GM23338 (cell line): ENCODE results near the gene CENPX. TPM values are rescaled to one million over a fixed set of nuclear protein-coding genes. Genes with fewer than 3 reads are reported as not detected.

Experiments used
- ATAC-seq: fragments of 200-7000 bp; cut with Tn5 transposase; 3 replicates; pipeline ENCODE4 v1.9.1; 2020
- DNase-seq: peaks from one replicate; pipeline ENCODE4 v3.0.0-alpha.2; 2015; ENCODE audit warnings: low spot score
- H2AFZ ChIP-seq: fragments of 200-600 bp; sonication (generic); 2 replicates; pipeline ENCODE4 v1.8.0; 2016; ENCODE audit warnings: antibody characterized with exemption, mild to moderate bottlenecking, moderate library complexity
- H3F3A ChIP-seq: fragments of 200-600 bp; sonication (generic); replicated peaks from 2 replicates; pipeline ENCODE4 v1.8.0; 2017; ENCODE audit warnings: antibody characterized with exemption, mixed run types, low read depth
- H3K27ac ChIP-seq: fragments of 200-600 bp; sonication (generic); 2 replicates; pipeline ENCODE4 v1.6.1; 2016; ENCODE audit warnings: low read depth
- H3K27me3 ChIP-seq: fragments of 200-600 bp; sonication (generic); 2 replicates; pipeline ENCODE4 v1.8.0; 2016; ENCODE audit warnings: mild to moderate bottlenecking, mixed run types, moderate library complexity; ENCODE audit not compliant: insufficient read depth
- H3K36me3 ChIP-seq: fragments of 200-600 bp; sonication (generic); 2 replicates; pipeline ENCODE4 v1.8.0; 2016; ENCODE audit warnings: mild to moderate bottlenecking; ENCODE audit not compliant: insufficient read depth
- H3K4me1 ChIP-seq: fragments of 200-600 bp; sonication (generic); 2 replicates; pipeline ENCODE4 v1.8.0; 2016; ENCODE audit warnings: mild to moderate bottlenecking, moderate library complexity; ENCODE audit not compliant: insufficient read depth
- H3K4me2 ChIP-seq: fragments of 200-600 bp; sonication (generic); 2 replicates; pipeline ENCODE4 v1.7.1; 2017; ENCODE audit warnings: mixed run types
- H3K4me3 ChIP-seq: fragments of 200-600 bp; sonication (generic); 2 replicates; pipeline ENCODE4 v1.6.1; 2016; ENCODE audit warnings: mixed run types
- H3K79me2 ChIP-seq: fragments of 200-600 bp; sonication (generic); replicated peaks from 2 replicates; pipeline ENCODE4 v1.8.0; 2017; ENCODE audit warnings: mild to moderate bottlenecking; ENCODE audit not compliant: insufficient read depth
- H3K9me2 ChIP-seq: fragments of 200-600 bp; sonication (generic); 2 replicates; pipeline ENCODE4 v1.8.0; 2017; ENCODE audit not compliant: insufficient read depth
- H4K20me1 ChIP-seq: fragments of 200-600 bp; sonication (generic); replicated peaks from 2 replicates; pipeline ENCODE4 v1.8.0; 2017; ENCODE audit warnings: mild to moderate bottlenecking; ENCODE audit not compliant: insufficient read depth
- H3K27ac Mint-ChIP-seq: 2 replicates; pipeline ENCODE4 v1.8.0; 2020; ENCODE audit warnings: inconsistent platforms, mild to moderate bottlenecking, moderate library complexity, mixed read lengths
- H3K27me3 Mint-ChIP-seq: 3 replicates; pipeline ENCODE4 v1.8.0; 2022; ENCODE audit warnings: low read depth, mild to moderate bottlenecking, moderate library complexity, mixed read lengths, inconsistent platforms; ENCODE audit not compliant: insufficient read depth, poor library complexity
- H3K36me3 Mint-ChIP-seq: 3 replicates; pipeline ENCODE4 v1.8.0; 2021; ENCODE audit warnings: low read depth, mild to moderate bottlenecking, inconsistent platforms, moderate library complexity, mixed read lengths
- H3K4me1 Mint-ChIP-seq: 3 replicates; pipeline ENCODE4 v1.8.0; 2020; ENCODE audit warnings: mild to moderate bottlenecking, inconsistent platforms, mixed read lengths
- H3K4me3 Mint-ChIP-seq: 3 replicates; pipeline ENCODE4 v1.8.0; 2021; ENCODE audit warnings: moderate library complexity, mild to moderate bottlenecking, inconsistent platforms, mixed read lengths
- H3K9me3 Mint-ChIP-seq: 3 replicates; pipeline ENCODE4 v1.8.0; 2020; ENCODE audit warnings: moderate library complexity, mild to moderate bottlenecking, inconsistent platforms, mixed read lengths
- CREB1 ChIP-seq: fragments of 250-450 bp; sonication (Bioruptor Pico); IDR thresholded peaks from 2 replicates; pipeline ENCODE4 v1.5.0; 2020; ENCODE audit warnings: low read depth, mild to moderate bottlenecking, moderate library complexity
- ETS1 ChIP-seq: IDR thresholded peaks from 2 replicates; pipeline ENCODE4 v1.6.1; 2016; ENCODE audit warnings: antibody characterized with exemption
- POLR2AphosphoS5 ChIP-seq: IDR thresholded peaks from 2 replicates; pipeline ENCODE4 v1.6.1; 2016; ENCODE audit warnings: antibody characterized with exemption, low read depth
- REST ChIP-seq: IDR thresholded peaks from one replicate; pipeline ENCODE4 v1.6.1; 2018; ENCODE audit warnings: antibody characterized with exemption; ENCODE audit not compliant: unreplicated experiment
- STAT1 ChIP-seq: IDR thresholded peaks from one replicate; pipeline ENCODE4 v1.6.1; 2016; ENCODE audit warnings: antibody characterized with exemption; ENCODE audit not compliant: unreplicated experiment
- ZNF331 ChIP-seq: fragments of 250-450 bp; sonication (Bioruptor Pico); IDR thresholded peaks from 2 replicates; pipeline ENCODE4 v1.5.0; 2020; ENCODE audit warnings: low read depth, mild to moderate bottlenecking, moderate library complexity
- ZNF462 ChIP-seq: fragments of 250-450 bp; sonication (Bioruptor Pico); IDR thresholded peaks from 2 replicates; pipeline ENCODE4 v1.5.0; 2020; ENCODE audit warnings: mild to moderate bottlenecking, moderate library complexity
- polyA plus RNA-seq: library from polyadenylated mRNA; unstranded; fragments of >200 nt; fragmentation: Nextera tagmentation; extraction: Ambion mirVana; gene quantifications from 2 replicates; pipeline ENCODE4 v1.2.1, GENCODE V29; 2016
- total RNA-seq: library from RNA; depleted of rRNA; stranded (reverse); fragments of >200 nt; shearing (Covaris generic); gene quantifications from 2 replicates; pipeline ENCODE4 v1.2.3, GENCODE V29; 2014

The CENPX gene
- total and polyA plus RNA-seq, 2 experiments from 2014 or later: 114 to 157 TPM

GRCh38 chr17:82051776-82052637 lies 29.3 kb upstream of the CENPX start, which contains the start of the genes GPS1 and RFNG:
GPS1 (plus strand) TSS chr17:82051898; CDS start chr17:82051932, 34 bp downstream.
RFNG (minus strand) TSS chr17:82051811; CDS start chr17:82051766, 45 bp downstream.
- TF ChIP-seq ZNF462 (CRISPR knock-in tag) (no peak), STAT1 (no peak), REST (no peak), ETS1 (peak; percentile 62), POLR2AphosphoS5 (peak; percentile 50; the same call in 1 of the 2 replicates), ZNF331 (CRISPR knock-in tag) (no peak), CREB1 (CRISPR knock-in tag) (0 out of 2 replicates have a peak, but pooled peaks have one; percentile 62)
- ATAC-seq (peak; percentile 50), DNase-seq (peak; percentile 82)
- Histone ChIP-seq H3F3A (0 out of 2 replicates have a peak, but pooled peaks cover 6% of the 10 kb centered on the region), H4K20me1 (peaks cover 8% of the 10 kb centered on the region; the same call in 1 of the 2 replicates), H3K27ac (no peak within 1 kb of the TSS), H3K36me3 (peaks cover 4% of the 10 kb centered on the region; the same call in 1 of the 2 replicates), H3K79me2 (peaks cover 9% of the 10 kb centered on the region; the same call in 1 of the 2 replicates), H2AFZ (no peak within 1 kb of the TSS), H3K4me1 (no peaks in the 10 kb centered on the region), H3K9me2 (no peaks in the 10 kb centered on the region), H3K4me2 (peak within 1 kb of the TSS; percentile 89), H3K4me3 (peak within 1 kb of the TSS; percentile 89), H3K27me3 (no peaks in the 10 kb centered on the region)
- H3K36me3 Mint-ChIP-seq: peaks cover 23% of the 10 kb centered on the region
- no peaks in the 10 kb centered on the region for H3K9me3 Mint-ChIP-seq
- H3K4me1 Mint-ChIP-seq: no peaks in the 10 kb centered on the region; the same call in 2 of the 3 replicates
- H3K27me3 Mint-ChIP-seq: peaks cover 13% of the 10 kb centered on the region
- H3K27ac Mint-ChIP-seq: no peak within 1 kb of the TSS
- H3K4me3 Mint-ChIP-seq: peak within 1 kb of the TSS; percentile 86
